ENCODE measurements around the gene RTL9.

RTL9 gene

GRCh38 chrX:110346681-110347080, 12.0 kb upstream of the RTL9 start:
- no peak for DNase-seq (ENCODE audit: low read depth)
- H3K4me3 ChIP-seq (ENCODE audit: low read depth, low read length), result no peak overlapping the region
- TF ChIP-seq, protein P1, sequence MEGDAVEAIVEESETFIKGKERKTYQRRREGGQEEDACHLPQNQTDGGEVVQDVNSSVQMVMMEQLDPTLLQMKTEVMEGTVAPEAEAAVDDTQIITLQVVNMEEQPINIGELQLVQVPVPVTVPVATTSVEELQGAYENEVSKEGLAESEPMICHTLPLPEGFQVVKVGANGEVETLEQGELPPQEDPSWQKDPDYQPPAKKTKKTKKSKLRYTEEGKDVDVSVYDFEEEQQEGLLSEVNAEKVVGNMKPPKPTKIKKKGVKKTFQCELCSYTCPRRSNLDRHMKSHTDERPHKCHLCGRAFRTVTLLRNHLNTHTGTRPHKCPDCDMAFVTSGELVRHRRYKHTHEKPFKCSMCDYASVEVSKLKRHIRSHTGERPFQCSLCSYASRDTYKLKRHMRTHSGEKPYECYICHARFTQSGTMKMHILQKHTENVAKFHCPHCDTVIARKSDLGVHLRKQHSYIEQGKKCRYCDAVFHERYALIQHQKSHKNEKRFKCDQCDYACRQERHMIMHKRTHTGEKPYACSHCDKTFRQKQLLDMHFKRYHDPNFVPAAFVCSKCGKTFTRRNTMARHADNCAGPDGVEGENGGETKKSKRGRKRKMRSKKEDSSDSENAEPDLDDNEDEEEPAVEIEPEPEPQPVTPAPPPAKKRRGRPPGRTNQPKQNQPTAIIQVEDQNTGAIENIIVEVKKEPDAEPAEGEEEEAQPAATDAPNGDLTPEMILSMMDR (IDR thresholded peaks at IDR 0.05; ENCODE audit: insufficient read depth, low read depth, low read length, missing control alignments), result no peak

- TF ChIP-seq, protein P1 (IDR thresholded peaks at IDR 0.05; ENCODE audit: insufficient read depth, low read depth, low read length, missing control alignments), result no peak
- no peak for DNase-seq (ENCODE audit: low read depth)
- no peak overlapping the region for H3K4me3 ChIP-seq (ENCODE audit: low read depth, low read length)
These were observed 625 bp downstream of the RTL9 start for GRCh38 chrX:110359273-110359672.

- DNase-seq (ENCODE audit: low read depth), result no peak
- TF ChIP-seq, protein P1 (IDR thresholded peaks at IDR 0.05; ENCODE audit: insufficient read depth, low read depth, low read length, missing control alignments), result no peak
These were observed 4.6 kb downstream of the RTL9 start for GRCh38 chrX:110363244-110363643.

DNA sequence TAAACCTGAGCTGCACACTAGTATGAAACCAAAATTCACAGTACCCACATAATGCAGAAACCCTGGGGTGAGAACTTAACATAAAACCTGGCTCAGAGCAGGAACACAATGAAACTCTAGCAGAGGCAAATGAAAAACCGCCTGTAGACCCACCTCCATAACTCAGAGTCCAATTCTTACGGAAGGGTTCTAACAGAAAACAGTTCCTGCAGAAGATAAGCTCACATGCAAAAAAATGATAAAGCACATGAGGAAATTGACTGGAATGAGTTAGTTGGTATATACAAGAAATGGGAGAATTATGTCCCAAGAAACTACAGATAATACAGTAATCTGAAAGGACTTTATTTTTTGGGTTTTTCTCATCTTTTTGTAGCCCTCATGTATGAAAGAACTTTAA, 14.7 kb downstream of the RTL9 start:
- TF ChIP-seq, protein P1 (IDR thresholded peaks at IDR 0.05; ENCODE audit: insufficient read depth, low read depth, low read length, missing control alignments), result no peak
- no peak for DNase-seq (ENCODE audit: low read depth)
- no peak overlapping the region for H3K4me3 ChIP-seq (ENCODE audit: low read depth, low read length)

More at GRCh38 chrX:110363244-110363643, 4.6 kb downstream of the RTL9 start:
- H3K4me3 ChIP-seq (ENCODE audit: low read depth, low read length), result no peak overlapping the region

- TF ChIP-seq, protein P1 (IDR thresholded peaks at IDR 0.05; ENCODE audit: insufficient read depth, low read depth, low read length, missing control alignments), result no peak
- peak; percentile 2 for DNase-seq (ENCODE audit: low read depth)
- no peak overlapping the region for H3K4me3 ChIP-seq (ENCODE audit: low read depth, low read length)
These were observed 15.9 kb downstream of the RTL9 start for GRCh38 chrX:110374559-110374958.

DNA sequence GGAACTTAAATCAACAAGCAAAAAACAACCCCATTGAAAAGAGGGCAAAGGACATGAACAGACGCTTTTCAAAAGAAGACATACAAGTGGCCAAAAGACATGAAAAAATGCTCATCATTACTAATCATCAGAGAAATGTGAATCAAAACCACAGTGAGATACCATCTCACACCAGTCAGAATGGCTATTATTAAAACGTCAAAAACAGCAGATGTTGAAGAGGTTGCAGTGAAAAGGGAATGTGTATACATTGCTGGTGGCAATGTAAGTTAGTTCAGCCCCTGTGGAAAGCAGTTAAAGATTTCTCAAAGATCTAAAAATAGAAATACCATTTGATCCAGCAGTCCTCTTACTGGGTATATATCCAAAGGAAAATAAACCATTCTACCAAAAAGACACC, 22.6 kb downstream of the RTL9 start:
- no peak overlapping the region for H3K4me3 ChIP-seq (ENCODE audit: low read depth, low read length)
- TF ChIP-seq, protein P1 (IDR thresholded peaks at IDR 0.05; ENCODE audit: insufficient read depth, low read depth, low read length, missing control alignments), result no peak
- DNase-seq (ENCODE audit: low read depth), result no peak

- no peak for DNase-seq (ENCODE audit: low read depth)
- H3K4me3 ChIP-seq (ENCODE audit: low read depth, low read length), result no peak overlapping the region
- TF ChIP-seq, protein P1 (IDR thresholded peaks at IDR 0.05; ENCODE audit: insufficient read depth, low read depth, low read length, missing control alignments), result no peak
These were observed 24.8 kb downstream of the RTL9 start for GRCh38 chrX:110383414-110383813.

Data from GM12865 (cell line).